Activated naive CD4-positive, alpha-beta T cell treated with anti-CD3 and anti-CD28 coated beads for 36 hours (primary cell): ENCODE data around the gene RPL3. TPM values are rescaled to one million over a fixed set of nuclear protein-coding genes. Genes with fewer than 3 reads are reported as not detected.

ENCODE experiments used
- CTCF ChIA-PET: fragments of 350-600 bp; sonication (Branson Sonifier 250); formaldehyde crosslinking; loops from one replicate; lab custom pipeline; 2021; ENCODE audit warnings: antibody characterized with exemption; lab: Charles Lee
- DNase-seq: peaks from one replicate; pipeline ENCODE4 v3.0.0-alpha.2; 2020
- H3K27ac Mint-ChIP-seq: one replicate; pipeline ENCODE4 v1.8.0; 2021; ENCODE audit warnings: mild to moderate bottlenecking, mixed read lengths
- H3K27me3 Mint-ChIP-seq: one replicate; pipeline ENCODE4 v1.8.0; 2021; ENCODE audit warnings: low read depth, mixed read lengths
- H3K36me3 Mint-ChIP-seq: one replicate; pipeline ENCODE4 v1.8.0; 2021; ENCODE audit warnings: low read depth, mixed read lengths
- H3K4me1 Mint-ChIP-seq: one replicate; pipeline ENCODE4 v1.8.0; 2021; ENCODE audit warnings: low read depth, mixed read lengths
- H3K4me3 Mint-ChIP-seq: one replicate; pipeline ENCODE4 v1.8.0; 2021; ENCODE audit warnings: mild to moderate bottlenecking, moderate library complexity, mixed read lengths
- H3K9me3 Mint-ChIP-seq: one replicate; pipeline ENCODE4 v1.8.0; 2021; ENCODE audit warnings: mixed read lengths
- intact Hi-C: fragments of 100-400 bp; cut with micrococcal nuclease; formaldehyde crosslinking; loops from one replicate; pipeline ENCODE4 v1.15.1; 2023
- total RNA-seq, 2 experiments: library from RNA; stranded (reverse); gene quantifications; one replicate each; pipeline ENCODE4 v1.2.3, GENCODE V29; 2021

RPL3 gene
- total RNA-seq, 2 experiments from 2014 or later: 3,434 to 3,511 TPM

GRCh38 chr22:39300186-39300830 is 19.1 kb downstream of the RPL3 start:
- intact Hi-C loops: no loop called here
- Mint-ChIP-seq H3K4me3 (no peak overlapping the region), H3K27ac (no peak overlapping the region), H3K27me3 (peaks cover 24% of the 10 kb centered on the region), H3K4me1 (peaks cover 3% of the 10 kb centered on the region), H3K9me3 (no peaks in the 10 kb centered on the region), H3K36me3 (no peaks in the 10 kb centered on the region)
- DNase-seq: no peak
- CTCF ChIA-PET: interaction anchor here (0.8 to 1.5 kb wide), 2 partner anchors 16 to 98 kb away, joined by 3 read pairs; no protein-coding TSS in a partner anchor

- H3K4me3 Mint-ChIP-seq: no peak overlapping the region
- peaks cover 3% of the 10 kb centered on the region for H3K4me1 Mint-ChIP-seq
- DNase-seq: no peak
- intact Hi-C loops: no loop called here
- no peaks in the 10 kb centered on the region for H3K9me3 Mint-ChIP-seq
- no peak overlapping the region for H3K27ac Mint-ChIP-seq
- no peaks in the 10 kb centered on the region for H3K36me3 Mint-ChIP-seq
- CTCF ChIA-PET: interaction anchor here (0.8 to 1.5 kb wide), 2 partner anchors 16 to 98 kb away, joined by 3 read pairs; no protein-coding TSS in a partner anchor
- peaks cover 24% of the 10 kb centered on the region for H3K27me3 Mint-ChIP-seq
Observed at GRCh38 chr22:39299829-39300178, 19.6 kb downstream of the RPL3 start.

GRCh38 chr22:39298241-39298987 is 21.0 kb downstream of the RPL3 start:
- Mint-ChIP-seq H3K27me3 (peaks cover 24% of the 10 kb centered on the region), H3K27ac (no peak overlapping the region), H3K9me3 (no peaks in the 10 kb centered on the region), H3K4me1 (peaks cover 3% of the 10 kb centered on the region), H3K36me3 (no peaks in the 10 kb centered on the region), H3K4me3 (no peak overlapping the region)
- intact Hi-C loops: no loop called here
- no peak for DNase-seq
- CTCF ChIA-PET: interaction anchor here (1.4 kb wide), 1 partner anchor 12 kb away, joined by 4 read pairs; no protein-coding TSS in a partner anchor

GRCh38 chr22:39297490-39298240 is 21.8 kb downstream of the RPL3 start:
- Mint-ChIP-seq H3K4me1 (peaks cover 3% of the 10 kb centered on the region), H3K27ac (no peak overlapping the region), H3K27me3 (peaks cover 24% of the 10 kb centered on the region), H3K4me3 (no peak overlapping the region), H3K9me3 (no peaks in the 10 kb centered on the region), H3K36me3 (no peaks in the 10 kb centered on the region)
- intact Hi-C loops: no loop called here
- no peak for DNase-seq
- CTCF ChIA-PET: interaction anchor here (1.4 kb wide), 1 partner anchor 13 kb away, joined by 4 read pairs; no protein-coding TSS in a partner anchor

GRCh38 chr22:39296981-39297489 is 22.4 kb downstream of the RPL3 start:
- CTCF ChIA-PET: no interaction called here
- peaks cover 24% of the 10 kb centered on the region for H3K27me3 Mint-ChIP-seq
- intact Hi-C loops: no loop called here
- H3K4me3 Mint-ChIP-seq: no peak overlapping the region
- DNase-seq: no peak
- H3K36me3 Mint-ChIP-seq: no peaks in the 10 kb centered on the region
- no peaks in the 10 kb centered on the region for H3K9me3 Mint-ChIP-seq
- H3K4me1 Mint-ChIP-seq: peaks cover 3% of the 10 kb centered on the region
- H3K27ac Mint-ChIP-seq: no peak overlapping the region

GRCh38 chr22:39296535-39296934 is 22.9 kb downstream of the RPL3 start:
- Mint-ChIP-seq H3K36me3 (no peaks in the 10 kb centered on the region), H3K27me3 (peaks cover 24% of the 10 kb centered on the region), H3K9me3 (no peaks in the 10 kb centered on the region), H3K4me1 (peaks cover 3% of the 10 kb centered on the region), H3K4me3 (no peak overlapping the region), H3K27ac (no peak overlapping the region)
- CTCF ChIA-PET: no interaction called here
- DNase-seq: no peak
- intact Hi-C loops: no loop called here

- no peaks in the 10 kb centered on the region for H3K4me1 Mint-ChIP-seq
- peaks cover 14% of the 10 kb centered on the region for H3K27me3 Mint-ChIP-seq
- intact Hi-C loops: no loop called here
- no peaks in the 10 kb centered on the region for H3K9me3 Mint-ChIP-seq
- H3K27ac Mint-ChIP-seq: no peak overlapping the region
- CTCF ChIA-PET: no interaction called here
- DNase-seq: no peak
- no peaks in the 10 kb centered on the region for H3K36me3 Mint-ChIP-seq
- no peak overlapping the region for H3K4me3 Mint-ChIP-seq
Observed at GRCh38 chr22:39294571-39295468, 24.6 kb downstream of the RPL3 start.

GRCh38 chr22:39293766-39294368 is 25.6 kb downstream of the RPL3 start:
- Mint-ChIP-seq H3K4me3 (no peak overlapping the region), H3K27ac (no peak overlapping the region), H3K9me3 (no peaks in the 10 kb centered on the region), H3K27me3 (peaks cover 7% of the 10 kb centered on the region), H3K4me1 (no peaks in the 10 kb centered on the region), H3K36me3 (no peaks in the 10 kb centered on the region)
- intact Hi-C loops: no loop called here
- CTCF ChIA-PET: no interaction called here
- DNase-seq: no peak

GRCh38 chr22:39292561-39293074 is 26.8 kb downstream of the RPL3 start:
- H3K4me3 Mint-ChIP-seq: no peak overlapping the region
- H3K27ac Mint-ChIP-seq: no peak overlapping the region
- H3K4me1 Mint-ChIP-seq: no peaks in the 10 kb centered on the region
- intact Hi-C loops: no loop called here
- CTCF ChIA-PET: no interaction called here
- H3K36me3 Mint-ChIP-seq: no peaks in the 10 kb centered on the region
- DNase-seq: no peak
- no peaks in the 10 kb centered on the region for H3K9me3 Mint-ChIP-seq
- peaks cover 3% of the 10 kb centered on the region for H3K27me3 Mint-ChIP-seq

GRCh38 chr22:39292031-39292462 is 27.4 kb downstream of the RPL3 start:
- H3K27ac Mint-ChIP-seq: no peak overlapping the region
- CTCF ChIA-PET: no interaction called here
- no peak for DNase-seq
- no peak overlapping the region for H3K4me3 Mint-ChIP-seq
- H3K27me3 Mint-ChIP-seq: peaks cover 3% of the 10 kb centered on the region
- H3K36me3 Mint-ChIP-seq: no peaks in the 10 kb centered on the region
- H3K4me1 Mint-ChIP-seq: peaks cover under 1% of the 10 kb centered on the region
- H3K9me3 Mint-ChIP-seq: no peaks in the 10 kb centered on the region
- intact Hi-C loops: no loop called here

- CTCF ChIA-PET: interaction anchor here (1.1 kb wide), 1 partner anchor 15 kb away, joined by 3 read pairs; no protein-coding TSS in a partner anchor
- Mint-ChIP-seq H3K27me3 (peaks cover 3% of the 10 kb centered on the region), H3K4me1 (peaks cover 4% of the 10 kb centered on the region), H3K27ac (no peak overlapping the region), H3K9me3 (no peaks in the 10 kb centered on the region), H3K36me3 (no peaks in the 10 kb centered on the region), H3K4me3 (no peak overlapping the region)
- no peak for DNase-seq
- intact Hi-C loops: no loop called here
Observed at GRCh38 chr22:39291523-39291922, 27.9 kb downstream of the RPL3 start.
